Kidney capillary endothelial cell (primary cell): Measurements from ENCODE around the gene ADGRD1.

Experiments used
- DNase-seq: peaks from one replicate; pipeline ENCODE4 v3.0.0-alpha.2; 2018; ENCODE audit warnings: low spot score

The ADGRD1 gene

GRCh38 chr12:131025234-131025633 lies 71.5 kb downstream of the ADGRD1 start:
- DNase-seq: no peak

DNA sequence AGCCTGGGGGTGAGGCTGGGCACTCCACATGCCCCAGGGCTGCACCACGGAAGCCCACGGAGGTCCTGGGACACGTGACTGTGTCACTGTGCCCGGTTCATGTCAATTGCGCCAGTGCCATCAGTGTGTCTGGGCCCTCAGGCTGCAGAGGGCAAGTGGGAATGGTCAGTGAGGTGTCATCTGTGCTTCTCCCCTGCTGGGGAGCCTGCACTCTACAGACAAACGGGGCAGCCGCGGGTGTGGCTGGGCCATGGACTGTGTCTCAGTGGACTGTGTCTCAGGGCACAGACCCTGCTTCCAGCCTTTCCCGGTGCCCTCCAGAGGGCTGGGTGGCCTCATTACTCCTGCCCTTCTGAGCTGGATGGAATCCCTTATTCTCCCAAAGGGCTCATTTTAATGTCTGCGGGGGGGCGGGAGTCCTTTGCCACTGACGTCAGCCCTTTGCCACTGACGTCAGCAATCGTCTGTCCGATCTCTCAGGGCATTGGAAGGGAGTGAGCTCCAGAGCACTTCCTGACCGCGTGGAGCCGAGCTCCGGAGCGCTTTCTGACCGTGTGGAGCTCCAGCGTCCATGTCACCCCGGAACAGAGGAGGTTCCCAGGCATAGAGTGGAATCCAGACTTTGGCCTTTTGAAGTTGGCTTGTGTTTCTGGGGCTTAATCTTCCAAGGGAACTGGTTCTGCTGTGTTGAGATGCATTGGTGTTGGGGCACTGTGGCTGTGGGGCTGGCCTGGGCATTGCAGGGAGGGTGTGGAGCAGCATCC lies 72.4 kb downstream of the ADGRD1 start:
- DNase-seq: no peak

DNA sequence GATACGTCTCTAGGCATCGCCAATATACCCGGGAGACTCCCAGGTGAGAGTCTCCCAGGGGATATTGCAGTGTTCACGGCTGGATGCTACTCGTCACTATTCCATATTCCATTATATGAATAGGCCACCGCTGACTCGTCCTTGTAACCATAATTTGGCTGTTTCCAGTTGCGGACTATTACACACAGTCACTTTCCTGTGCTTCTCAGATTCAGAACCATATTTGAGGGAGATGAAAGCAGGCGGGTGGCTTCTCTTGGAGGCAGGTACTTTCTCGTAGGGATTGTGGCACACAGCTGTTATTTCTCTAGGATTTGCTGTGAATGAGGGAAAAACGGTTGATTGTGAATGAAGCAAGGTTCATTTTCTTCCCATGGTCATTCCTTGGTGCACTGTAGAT lies 73.0 kb downstream of the ADGRD1 start:
- DNase-seq: no peak

DNA sequence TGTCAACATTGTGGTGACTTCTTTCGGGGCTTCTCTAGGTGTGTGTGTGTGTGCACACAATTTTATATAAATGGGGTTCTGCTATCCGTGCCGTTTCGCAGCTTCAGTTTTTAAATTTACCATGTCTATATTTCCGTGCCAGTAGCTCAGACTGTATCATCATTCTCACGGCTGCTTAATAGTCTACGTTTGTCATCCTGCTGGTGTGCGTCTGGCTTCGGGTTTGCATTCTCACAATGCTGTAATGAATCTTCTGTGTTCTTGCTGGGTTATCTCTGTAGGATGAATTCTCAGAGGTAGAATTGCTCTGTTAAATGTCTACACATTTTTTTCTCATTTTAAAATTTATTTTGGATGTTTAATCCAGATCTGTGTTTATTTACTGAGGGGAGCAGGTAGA lies 73.6 kb downstream of the ADGRD1 start:
- no peak for DNase-seq

GRCh38 chr12:131027876-131028586 lies 74.3 kb downstream of the ADGRD1 start:
- DNase-seq: no peak

DNA sequence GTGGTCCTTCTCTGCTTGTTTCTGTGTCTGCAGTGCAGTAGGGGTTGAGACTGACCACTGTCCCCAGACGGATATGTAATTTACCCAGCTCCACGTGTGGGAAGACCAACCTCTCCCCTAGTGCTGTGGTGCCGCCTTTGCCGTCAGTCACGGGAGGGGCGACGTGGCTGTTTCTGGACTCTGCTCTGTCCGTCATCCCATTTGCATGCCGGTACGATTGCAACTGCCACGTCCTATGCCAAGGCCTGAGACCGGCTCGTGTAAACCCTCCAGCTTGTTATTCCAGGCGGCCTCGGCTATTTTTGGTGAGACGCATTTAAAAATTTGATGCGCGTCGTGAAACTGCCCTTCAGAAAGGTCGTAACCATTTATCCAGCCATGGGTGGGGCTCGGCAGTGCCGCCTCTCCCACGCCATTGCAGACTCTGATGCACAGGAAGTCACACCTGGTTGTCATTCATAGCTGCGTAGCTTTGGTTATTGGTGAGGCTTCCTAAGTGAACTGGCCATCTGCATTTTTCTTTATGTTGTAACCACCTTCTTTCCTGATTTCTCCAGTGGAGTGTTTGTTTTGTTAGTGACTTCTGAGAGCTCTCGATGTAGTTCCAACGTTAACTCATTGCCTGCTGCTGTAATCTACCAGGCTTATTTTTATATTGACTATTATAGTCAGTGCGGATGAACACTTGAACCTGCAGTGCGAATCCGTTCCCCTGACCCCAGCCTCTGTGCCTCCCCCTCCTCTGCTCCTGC lies 75.1 kb downstream of the ADGRD1 start:
- no peak for DNase-seq

DNA sequence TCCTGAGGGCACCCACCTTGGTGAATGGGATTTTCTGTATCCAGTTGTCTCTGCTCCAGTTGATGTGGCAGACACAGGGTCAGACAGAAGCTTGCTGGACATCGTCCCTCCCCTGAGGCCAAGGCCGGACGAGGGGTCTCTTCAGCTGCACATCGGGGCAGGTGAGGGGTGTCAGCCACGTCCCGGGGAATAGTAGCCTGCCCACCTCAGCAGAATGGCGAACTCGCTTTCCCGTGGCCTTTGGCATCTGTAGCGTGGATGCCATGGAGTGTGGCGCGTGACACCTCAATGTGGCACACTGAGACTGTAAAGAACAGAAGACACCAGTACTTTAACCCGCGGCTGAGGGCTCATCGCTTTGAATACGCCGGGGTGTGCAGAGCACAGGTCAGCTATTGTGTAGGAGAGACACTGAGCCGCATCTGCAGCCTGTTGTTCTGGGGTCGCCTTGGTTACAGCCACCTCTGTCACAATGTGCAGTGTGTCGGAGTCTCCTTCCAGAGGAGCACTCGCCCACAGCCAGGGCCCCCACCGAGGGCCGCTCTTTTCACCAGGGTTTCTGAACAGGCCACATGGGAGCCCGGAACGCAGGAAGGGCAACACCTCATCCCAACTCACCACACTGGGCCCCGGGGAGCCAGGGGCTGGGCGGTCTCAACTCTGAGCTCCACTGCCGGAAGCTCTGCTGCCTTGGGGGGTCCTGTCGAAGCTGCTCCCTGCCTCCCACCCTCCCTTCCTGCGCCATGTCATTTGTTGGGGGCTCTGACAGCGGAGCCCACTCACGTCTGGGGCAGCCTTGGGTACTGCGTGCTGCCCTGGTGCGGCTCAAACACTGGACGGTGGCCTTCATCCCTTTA lies 77.0 kb downstream of the ADGRD1 start:
- no peak for DNase-seq

DNA sequence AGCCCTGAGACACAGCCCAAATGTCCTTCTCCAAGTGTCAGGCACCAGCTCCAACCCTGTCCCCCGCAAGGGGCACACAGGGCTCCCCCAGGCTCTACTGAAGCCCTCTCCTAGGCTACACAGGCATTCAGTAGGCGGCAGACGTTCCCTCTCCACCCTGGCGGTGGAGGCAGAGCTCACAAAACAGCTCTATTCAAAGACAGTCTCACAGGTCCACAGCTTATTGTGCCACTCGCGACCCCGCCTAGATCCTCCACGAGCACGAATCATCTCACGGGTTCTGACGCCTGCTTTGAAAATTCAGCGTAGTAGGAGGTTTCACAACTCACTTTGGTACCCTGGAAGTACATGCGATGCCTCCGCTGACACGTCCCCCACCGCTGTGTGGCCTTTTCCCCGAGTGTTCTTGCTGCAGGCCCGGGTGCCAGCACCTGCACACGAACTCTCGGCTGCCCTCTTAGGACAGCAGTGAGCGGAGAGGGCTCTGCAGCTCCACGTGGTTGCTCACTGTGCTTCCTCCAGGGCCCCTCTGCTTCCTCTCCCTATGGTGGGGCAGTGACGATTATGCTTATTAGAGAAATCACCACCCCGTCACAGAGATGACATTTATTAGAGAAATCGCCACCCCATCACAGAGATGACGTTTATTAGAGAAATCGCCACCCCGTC lies 78.5 kb downstream of the ADGRD1 start:
- no peak for DNase-seq

DNA sequence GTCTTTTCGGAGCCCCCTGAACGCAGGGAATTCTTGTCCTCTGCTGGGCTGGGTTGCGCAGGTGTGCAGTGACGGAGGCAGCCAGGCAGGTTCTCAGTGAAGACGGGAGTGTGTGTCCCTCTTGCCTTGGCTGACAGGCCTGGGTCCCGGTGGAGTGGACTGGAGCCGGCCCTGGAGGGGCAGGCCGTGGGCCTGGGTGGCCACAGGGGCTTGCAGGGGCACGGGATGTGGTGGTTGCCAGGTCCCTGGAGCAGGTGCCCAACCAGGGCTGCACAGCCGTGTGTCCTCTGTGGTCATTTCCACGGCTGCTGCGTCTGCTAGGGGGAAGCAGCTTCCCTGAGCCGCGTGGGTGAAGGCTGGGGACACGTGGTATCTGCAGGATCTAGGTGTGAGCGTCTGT lies 79.8 kb downstream of the ADGRD1 start:
- DNase-seq: no peak

- no peak for DNase-seq
These were observed 80.3 kb downstream of the ADGRD1 start for GRCh38 chr12:131033886-131034482.

DNA sequence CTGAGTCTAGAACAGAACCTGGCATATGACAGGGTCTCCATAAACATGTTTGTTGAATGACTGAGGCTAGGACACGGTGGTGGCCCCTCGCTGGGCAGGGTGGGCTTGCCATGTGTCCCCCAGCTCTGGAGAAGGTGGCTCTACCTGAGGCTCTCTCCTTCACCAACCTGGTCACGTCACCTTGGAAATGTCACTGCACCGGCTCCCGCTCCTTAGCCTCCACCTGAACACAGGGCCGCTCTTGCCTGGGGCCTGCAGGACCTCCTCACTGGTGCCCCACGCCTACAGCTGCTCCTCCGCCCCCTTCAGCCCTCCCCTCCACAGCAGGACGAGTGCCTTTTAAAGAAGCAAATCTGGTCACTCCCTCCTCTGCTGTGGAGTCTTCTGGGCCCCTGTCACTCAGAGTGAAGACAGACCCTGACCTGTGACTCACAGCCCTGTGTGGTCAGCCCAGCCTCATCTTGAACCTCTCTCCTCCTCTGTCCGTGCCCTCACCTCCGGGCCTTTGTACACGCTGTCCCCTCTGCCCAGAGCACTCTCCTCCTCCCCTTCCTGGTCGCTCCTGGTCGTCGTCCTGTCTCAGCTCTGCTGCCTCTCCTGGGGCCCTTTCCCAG lies 81.0 kb downstream of the ADGRD1 start:
- DNase-seq: no peak

DNA sequence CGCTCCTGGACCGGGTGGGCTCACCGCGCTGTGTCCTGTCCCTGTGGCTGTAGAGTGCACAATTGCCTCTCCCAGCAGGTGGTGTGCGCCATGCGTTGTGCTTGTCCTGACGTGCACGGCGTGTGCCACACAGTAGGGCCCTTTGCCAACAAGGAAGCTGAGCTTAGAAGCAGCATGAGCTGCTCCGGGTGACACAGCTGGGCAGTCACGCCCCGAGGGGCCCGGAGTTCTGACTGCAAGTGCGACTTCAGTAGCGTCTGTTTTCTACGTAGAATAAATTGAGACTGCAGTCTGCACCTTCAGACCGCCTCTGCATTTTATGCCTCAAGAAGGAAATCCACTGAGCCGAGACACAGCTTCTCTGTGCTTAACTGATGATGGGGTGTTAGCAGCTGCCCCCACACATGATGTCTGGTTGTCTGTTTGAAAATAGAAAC lies 81.6 kb downstream of the ADGRD1 start:
- DNase-seq: no peak

DNA sequence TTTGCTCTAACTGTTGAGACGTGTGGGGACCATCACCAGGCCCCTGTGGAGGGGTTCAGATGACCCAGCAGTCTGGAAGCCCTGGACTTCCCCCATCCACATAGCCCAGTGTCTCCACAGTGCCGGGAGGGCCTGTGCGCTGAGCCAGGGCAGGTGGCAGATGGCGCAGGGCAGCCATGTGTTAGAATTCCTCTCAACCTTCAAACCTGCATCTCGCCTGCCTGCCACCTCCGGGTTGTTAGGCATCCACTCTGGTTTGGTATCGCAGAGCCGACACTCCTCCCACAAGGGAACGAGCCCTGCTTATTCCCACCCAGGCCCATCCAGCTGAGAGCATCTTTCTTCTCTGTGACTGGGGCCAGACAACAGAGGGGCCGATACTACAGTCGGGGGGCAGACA lies 84.5 kb downstream of the ADGRD1 start:
- DNase-seq: no peak

DNA sequence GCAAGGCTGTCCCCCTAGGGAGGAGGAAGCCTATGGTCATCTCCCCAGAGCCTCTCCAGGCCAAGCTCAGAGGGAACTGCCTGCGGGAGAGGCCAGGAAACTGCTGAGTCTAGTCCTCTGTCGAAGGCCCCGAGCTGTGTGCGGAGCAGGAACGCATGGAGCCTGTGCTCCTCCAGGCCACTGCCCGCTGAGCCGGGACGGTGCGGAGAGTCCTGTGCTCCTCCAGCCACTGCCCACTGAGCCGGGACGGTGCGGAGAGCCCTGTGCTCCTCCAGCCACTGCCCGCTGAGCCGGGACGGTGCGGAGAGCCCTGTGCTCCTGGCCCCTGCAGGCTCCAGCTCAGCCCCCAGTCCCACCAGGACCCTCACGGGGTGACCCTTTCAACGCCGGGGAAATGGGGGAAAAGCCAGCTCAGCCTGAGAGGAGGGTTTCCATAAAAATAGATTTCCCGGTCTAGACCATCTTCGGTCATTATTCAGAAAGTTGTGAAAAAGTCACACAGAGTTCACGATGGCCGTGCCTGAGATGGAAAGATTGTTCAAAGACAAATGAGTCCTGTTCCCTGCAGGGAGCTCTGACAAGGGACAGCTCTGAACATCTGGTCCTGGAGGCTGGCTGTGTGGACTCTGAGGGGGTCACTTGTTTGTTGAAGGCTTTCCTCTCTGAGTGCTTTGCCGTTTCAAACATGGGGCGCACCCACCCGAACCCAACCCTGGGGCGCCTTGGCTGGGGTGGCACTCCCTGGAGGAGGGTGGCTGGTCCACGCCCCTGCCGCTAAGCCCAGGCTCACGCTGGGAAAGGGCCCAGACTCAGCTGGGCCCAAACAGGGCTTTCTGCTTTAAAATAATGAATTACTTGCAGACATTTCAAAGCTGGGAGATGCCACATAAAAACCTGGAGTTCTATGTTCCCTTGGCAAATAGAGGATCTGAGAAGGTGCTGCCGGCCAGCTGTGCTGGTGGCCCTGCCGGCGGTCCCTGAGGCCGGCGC lies 85.5 kb downstream of the ADGRD1 start:
- no peak for DNase-seq

- no peak for DNase-seq
These were observed 86.8 kb downstream of the ADGRD1 start for GRCh38 chr12:131040491-131040890.

DNA sequence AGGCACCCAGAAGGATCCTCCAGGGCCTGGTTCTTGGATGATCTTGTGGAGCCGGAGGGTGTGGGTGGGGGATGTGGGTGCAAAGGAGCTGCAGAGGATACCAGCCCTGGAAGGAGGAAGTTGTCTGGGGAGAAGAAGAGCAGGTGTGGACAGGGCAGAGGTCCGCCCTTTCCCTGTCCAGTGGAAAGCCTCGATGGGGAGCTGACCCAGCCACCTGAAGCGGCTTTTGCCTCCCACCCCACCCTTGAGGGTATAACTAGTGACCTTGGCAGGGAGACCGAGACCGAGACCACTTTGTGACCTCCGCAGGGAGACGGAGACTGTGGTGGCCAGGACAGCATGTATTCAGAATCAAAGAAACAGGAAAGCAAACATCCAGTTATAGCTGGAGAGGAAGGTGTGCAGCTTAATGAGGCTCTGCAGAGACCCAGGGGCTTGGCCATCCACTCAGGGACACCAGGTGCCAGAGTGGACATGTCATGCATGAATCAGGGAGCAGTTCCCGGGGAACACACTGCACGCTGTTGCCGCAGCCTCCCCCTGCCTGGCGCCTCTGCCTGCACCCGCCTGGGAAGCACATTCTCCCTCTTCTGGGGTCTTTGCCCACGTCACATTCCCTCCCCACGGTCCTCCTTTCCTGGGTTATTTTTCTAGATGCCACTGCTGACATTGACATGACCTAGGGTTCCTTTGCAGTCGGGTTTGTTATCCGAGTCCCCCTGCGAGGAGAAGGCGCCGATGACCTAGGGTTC lies 87.7 kb downstream of the ADGRD1 start:
- DNase-seq: no peak

- DNase-seq: no peak
These were observed 88.5 kb downstream of the ADGRD1 start for GRCh38 chr12:131041968-131042833.

- no peak for DNase-seq
These were observed 89.1 kb downstream of the ADGRD1 start for GRCh38 chr12:131042834-131043245.
